C1 segment of cervical spinal cord (tissue), 14 donors: ENCODE data around the gene PHACTR1.
"Not testable (repeated sequence)": the region's sequence is repeated elsewhere in the genome, so short reads cannot be mapped to it uniquely, and the experiment has no call there.

Experiments used
- DNase-seq, 14 donors: peaks; one replicate each; lab custom pipeline; 2025; lab: John Stamatoyannopoulos, UW

PHACTR1 gene

DNA sequence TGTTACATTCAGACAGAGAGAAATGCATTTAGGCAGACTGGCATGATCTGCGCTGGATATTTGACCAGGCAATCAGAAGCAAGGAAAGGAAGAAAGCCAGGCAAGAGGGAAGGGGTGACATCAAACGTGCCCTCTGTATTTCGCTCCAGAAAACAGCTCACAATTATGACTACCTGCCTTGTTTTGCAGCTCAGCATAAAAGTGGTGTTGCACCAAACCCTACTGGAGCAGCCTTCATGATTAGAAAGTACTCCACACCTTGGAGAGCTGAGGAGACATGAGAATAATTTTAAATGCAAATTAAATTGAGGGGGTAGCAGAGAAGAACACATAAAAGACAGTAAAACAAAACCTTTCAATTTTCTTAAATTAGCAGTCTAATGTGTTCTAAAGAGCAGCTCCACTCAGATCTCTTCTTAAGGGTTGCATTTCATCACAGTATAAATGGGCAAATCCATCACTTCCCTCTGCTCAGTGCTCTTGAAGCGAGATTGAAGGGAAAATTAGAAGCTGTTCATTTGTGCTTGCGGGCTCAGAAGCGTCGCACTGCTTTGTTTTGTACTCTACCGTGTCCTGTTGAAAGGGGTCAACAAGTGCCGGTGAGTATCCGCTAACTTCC lies at the start of gene PHACTR1:
Gene PHACTR1, plus strand, starts transcription at position 470 of the 619 bp plus-strand sequence.
- no peak for DNase-seq

DNA sequence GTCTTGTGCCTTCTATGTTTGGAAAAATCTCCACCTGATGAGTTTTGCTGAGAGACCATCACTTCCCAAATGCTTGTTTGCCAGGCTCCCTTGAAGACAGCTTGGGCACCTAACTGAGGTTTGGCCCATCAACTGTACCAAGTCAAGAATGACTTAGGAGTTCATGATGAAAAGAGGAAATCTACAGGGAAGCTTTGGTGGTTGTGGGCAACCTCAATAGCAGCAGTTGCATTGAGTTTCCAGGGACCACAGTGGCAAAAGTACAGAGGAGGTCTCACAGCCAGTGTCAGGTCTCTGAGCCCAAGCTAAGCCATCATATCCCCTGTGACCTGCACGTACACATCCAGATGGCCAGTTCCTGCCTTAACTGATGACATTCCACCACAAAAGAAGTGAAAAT lies 49.7 kb upstream of the PHACTR1 start:
- no peak for DNase-seq

DNA sequence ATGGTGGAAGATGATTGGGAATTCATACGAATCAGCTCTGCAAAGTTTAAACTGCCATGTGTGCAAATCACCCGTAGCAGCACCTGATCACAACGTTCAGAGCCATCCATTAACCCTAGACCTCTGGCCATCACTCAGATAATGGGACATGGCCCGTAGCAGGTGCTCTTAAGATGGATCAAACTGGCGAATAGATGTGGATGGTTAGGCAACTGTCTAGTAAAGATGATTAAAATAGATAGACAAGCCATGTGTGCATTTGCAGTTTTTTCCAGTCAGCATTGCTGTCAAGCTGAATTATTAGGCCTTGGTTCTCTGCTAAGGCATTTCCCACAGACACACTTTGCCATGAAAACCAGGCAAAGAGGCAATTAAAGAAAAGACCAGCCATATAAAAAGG lies 40.6 kb upstream of the PHACTR1 start:
- DNase-seq = no peak

DNA sequence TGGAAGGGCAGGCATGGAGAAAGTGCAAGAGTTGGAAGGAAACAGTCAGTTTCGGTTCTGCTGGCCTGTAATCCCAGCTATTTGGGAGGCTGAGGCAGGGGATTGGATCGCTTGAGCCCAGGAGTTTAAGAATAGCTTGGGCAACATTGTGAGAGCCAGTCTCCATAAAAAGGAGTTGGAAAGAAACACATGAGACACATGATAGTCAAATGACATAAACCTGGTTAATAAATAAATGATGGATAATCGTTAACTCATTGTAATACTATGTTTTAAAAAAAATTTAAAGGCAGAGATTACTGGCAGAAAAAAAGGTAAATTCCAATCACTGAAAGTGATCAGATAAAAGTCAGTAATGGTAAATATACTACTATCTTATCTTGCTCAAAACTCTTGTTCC lies 37.2 kb upstream of the PHACTR1 start:
- DNase-seq = no peak

DNA sequence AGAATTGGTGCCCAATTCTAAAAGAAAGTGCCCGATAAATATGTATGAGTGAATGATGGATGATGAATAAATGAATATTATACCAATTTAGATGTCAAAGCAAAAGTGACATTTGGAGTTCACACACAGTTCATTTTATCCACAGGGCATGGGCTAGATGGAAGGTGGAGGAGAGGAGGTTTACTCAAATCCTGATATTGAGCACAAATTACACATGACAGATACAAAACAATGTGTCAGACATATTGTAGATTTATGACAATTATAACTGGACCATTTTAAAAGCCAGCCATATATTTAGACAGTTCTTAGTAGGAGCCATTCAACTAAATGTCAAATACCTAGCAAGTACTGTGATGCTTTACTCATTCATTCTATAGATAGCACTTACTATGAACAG lies 23.4 kb upstream of the PHACTR1 start:
- no peak for DNase-seq

DNA sequence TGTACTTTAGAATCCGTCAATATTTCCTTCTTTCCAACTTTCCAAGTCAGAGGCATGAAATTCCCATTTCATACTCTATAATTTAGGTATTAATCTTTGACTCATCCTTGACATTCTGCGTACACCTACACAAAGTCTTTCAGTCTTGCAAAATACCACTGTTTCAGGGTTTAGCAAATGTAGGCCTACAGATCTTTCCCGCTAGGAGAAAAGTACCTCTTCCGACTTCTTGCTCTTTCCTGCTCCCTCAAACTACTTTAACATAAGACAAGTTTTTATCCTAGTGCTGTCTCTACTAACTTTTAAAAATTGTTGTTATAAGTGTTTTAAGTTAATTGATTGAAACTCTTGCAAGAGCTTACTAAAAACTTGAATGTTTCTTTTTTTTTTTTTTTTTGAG lies 18.3 kb upstream of the PHACTR1 start:
- DNase-seq = no peak

DNA sequence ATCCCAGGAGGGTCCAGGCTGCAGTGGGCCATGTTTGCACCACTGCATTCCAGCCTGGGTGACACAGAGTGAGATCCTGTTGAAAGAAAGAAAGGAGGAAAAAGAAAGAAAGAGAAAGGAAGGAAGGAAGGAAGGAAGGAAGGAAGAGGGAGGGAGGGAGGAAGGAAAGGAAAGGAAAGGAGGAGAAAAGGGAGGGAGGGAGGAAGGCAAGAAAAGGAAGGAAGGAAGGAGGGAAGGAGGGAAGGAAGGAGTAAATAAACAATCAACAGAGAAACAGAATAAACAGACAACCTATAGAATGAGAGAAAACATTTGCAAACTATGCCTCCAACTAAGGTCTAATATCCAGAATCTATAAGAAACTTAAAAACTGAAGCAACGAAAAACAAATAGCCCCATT lies 11.6 kb upstream of the PHACTR1 start:
- no peak for DNase-seq

DNA sequence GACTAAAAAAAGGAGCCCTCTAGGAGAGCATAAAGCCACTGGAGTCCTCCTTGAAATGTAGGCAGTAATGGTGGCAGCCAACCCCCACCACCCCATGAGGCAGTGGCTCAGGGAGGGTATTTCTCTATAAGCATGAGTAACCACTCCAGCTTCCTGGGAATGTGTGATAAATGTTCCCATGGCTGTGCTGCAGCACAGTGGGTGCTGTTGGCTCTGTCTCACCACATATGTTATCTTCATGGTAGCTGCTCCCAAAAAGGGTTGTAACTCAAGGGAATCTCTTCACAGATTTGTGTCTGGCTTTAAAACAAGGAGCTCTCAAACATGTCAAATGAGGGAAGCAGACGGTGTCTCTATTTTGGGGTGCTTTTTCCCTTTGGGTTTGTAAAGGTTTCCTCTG lies 7.5 kb upstream of the PHACTR1 start:
- no peak for DNase-seq

DNA sequence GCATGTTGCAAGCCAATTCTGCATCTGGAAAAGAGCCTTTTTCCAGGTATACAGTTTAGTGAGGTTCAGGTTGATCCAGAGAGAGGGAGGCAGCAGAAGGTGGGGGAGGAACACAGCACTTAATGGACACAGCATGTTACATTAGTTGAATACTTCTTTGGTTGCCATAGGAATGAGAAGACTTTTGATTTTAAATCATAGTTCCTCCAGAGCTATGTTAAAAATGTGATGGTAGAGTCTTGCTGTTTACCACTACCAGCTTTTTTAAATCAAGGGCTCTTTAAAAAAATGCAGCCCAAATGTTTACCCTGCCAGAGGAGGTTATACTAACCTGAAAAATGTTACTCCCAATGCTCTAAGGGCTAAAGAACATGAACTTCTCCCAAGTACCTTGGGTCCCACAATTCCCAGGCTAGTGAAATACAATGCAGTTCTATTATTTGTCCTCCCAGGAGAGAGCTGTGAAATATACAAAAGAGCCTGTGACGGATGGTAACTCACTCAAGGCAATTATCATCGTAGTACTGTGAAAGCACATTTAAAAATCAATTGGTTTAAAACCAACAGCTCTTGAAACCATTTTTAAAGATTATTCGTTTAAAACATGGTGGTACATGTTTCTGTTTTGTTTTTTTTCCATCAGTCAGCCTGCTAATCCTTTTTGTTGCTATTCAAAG lies 6.9 kb upstream of the PHACTR1 start:
- no peak for DNase-seq

DNA sequence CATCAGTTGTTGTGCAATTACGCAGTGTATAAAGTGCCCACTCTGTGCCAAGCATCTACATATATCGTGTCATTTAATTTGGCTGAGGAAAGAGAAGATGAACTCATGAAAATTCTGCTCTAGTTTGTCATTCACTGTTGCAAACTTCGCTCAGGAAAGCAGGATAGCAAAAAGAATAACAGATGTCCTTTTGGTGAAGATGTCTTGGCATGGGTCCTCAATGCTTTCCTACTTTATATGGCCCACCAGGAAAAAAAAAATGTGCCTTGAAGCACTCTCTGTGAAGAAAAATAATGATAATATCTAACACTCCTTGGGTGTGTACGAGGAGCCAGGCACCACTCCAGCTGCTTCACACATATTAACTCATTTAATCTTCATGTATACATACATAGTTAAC lies 5.6 kb upstream of the PHACTR1 start:
- DNase-seq = no peak

DNA sequence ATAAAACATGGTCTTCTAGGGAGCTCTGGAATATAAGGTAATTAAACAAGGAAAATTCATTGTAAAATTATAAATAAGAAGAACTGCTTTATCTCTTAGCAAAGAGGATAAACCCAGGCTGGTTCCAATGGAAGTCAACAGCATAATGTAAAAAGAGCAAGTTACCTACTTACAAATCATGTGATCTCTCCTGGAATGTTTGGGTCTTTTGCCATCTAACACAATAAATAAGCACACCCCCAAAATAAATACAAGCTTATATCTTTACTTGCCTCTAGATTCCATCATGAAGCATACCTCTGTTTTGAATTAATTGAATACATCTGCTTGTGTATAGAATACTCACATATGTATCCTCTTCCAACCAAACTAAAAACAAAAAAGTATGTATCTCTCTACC lies 2.5 kb upstream of the PHACTR1 start:
- no peak for DNase-seq

DNA sequence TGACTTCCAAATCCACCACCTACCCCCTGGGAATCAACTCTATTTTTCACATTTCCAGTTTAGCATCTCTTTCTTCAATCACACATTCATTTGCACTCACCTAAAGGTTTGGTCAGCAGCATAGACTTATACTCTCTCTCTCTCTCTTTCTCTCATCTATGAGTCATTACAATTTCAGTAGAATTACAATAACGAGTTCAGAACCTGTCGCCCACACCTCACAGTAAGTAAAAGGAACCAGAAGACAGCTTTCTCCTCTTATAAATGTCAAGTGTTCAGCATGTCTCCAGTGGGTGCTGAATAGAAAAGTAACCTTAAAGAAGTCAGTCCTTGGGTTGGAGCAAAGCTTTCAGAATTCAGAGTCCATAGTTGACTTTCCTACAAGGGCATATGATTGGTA lies 1.1 kb upstream of the PHACTR1 start:
- no peak for DNase-seq

DNA sequence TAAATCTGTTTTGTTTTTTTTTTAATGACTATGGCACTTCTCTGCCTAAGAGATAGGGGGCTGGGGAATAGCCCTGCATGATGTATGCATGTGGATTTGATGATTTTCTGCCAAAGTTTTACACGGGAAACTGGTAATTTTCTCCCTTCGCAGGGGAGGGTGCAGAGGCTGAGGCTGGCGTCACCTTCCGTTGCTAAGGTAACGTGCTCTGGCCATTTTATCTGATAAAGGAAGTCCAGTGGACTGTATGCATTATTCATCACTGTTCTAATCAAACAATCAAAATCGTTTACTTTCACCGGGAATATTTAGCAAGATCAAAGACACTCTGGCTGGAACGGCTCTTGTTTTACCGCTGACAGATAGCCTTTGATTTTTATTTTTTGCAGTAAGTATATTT lies 789 bp downstream of the PHACTR1 start:
- DNase-seq = no peak

DNA sequence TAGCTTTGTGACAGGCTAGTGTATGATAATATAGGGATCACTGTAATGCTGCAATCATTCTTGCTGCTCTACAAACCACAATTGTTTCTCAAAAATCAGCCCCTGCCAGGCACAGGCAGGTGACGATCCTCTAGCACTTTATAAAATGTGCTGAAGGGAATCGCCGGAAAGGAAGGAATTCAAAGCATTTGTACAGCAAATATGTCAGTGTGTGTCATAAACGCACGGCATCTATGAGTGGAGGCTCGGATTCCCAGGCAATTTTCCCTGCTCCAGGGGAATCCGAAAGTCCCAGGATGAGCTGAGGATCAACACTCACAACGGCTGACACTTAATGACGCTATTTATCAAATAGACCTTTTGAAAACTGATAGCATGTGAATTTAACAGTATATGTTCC lies 1.4 kb downstream of the PHACTR1 start:
- DNase-seq = no peak

DNA sequence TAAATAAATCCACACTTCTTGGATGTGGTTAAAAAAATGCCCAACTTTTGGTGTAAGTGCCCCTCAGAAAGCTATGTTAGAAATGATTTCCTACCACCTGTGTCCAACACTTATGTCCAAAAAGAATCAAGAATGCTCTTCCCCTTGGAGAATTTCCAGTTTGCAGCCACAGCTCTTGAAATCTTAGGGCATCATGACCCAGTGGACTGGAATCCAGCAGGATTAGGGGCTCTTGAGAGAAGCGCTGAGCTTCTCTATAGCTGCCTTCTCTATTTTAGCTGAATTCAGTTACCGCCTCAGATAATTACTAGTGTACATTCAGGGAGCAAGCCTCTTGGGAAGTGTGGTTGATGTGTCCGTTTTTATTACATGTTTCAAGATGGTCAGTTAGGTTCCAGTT lies 2.5 kb downstream of the PHACTR1 start:
- no peak for DNase-seq

DNA sequence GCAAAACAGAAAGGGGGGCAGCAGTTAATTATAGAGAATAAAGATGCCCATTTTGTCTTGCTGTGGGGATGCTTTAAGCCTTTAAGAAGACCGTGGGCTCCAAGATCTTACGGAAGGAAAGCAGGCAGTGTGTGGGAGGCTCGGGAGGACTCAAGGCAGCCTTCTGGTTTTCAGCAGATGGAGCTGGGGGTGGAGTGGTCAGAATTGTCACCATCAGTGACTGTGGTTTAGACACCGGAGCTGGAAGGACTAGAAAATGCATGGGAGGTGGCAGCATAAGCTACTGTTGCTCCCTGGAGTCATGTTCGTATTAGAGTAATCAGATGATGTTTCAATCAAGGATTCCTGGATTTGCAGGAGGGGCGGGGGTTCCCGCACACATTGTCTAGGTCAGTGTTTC lies 3.7 kb downstream of the PHACTR1 start:
- DNase-seq = no peak

DNA sequence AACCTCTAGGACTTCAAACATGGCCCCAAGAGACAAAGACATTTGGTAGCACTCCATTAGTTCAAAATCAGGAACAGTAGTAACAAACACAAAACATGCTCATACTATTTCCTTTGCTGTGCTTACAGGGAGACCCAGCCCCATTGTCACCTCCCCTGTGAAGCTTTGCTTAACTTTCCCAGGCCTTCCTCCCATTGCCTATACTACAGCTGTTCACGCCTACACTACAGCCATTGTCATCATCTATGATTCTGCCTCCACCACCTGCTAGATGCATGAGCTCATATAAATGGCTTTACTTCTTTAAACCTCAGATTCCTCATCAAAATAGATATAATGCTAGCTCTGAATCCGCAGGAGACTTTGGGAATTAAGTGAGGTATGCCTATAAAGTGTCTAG lies 8.7 kb downstream of the PHACTR1 start:
- no peak for DNase-seq

DNA sequence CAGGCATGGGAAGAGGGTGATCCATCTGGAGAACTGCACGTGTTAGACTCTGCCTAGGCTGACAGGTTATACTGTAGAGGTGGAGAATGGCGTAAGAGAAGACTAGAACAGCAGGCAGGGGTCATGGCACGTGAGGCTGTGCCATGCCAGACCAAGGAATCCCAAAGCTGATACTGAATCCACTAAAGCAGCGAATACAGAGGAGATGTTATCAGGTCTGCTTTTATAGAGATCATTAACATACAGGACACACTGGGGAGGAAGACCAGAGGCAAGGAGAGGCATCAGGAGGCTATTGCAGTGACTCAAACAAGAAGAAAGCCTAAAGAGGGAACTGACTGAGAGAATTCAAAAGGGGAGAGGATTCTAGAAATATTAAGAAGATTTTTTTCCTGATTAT lies 12.9 kb downstream of the PHACTR1 start:
- no peak for DNase-seq

DNA sequence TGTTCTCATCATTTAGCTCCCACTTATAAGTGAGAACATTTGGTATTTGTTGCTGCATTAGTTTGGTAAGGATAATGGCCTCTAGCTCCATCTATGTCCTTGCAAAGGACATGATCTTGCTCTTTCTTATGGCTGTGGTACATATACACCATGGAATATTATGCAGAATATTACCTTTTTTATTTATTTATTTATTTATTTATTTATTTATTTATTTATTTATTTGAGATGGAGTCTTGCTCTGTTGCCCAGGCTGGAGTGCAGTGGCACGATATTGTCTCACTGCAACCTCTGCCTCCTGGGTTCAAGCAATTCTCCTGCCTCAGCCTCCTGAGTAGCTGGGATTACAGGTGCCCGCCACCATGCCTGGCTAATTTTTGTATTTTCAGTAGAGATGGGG lies 14.2 kb downstream of the PHACTR1 start:
- DNase-seq = not testable (repeated sequence)

DNA sequence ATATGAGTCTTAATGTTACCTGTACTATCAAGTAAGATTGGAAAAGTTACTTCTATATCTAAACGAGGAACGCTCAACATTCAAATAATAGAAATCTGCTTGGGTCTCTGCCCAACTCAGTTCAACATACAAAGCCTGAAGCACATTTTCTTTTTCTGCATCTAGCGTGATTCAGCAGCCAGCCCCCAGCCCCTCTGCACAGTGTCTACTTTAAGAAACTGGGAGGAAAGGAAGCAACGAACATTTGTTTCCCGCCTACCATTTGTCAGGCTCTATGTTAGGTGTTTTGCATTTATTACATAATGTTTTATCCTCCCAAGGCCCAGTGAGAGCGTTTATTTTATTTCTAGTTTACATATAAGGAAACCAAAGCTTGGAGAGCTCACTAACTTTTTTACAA lies 17.3 kb downstream of the PHACTR1 start:
- no peak for DNase-seq

DNA sequence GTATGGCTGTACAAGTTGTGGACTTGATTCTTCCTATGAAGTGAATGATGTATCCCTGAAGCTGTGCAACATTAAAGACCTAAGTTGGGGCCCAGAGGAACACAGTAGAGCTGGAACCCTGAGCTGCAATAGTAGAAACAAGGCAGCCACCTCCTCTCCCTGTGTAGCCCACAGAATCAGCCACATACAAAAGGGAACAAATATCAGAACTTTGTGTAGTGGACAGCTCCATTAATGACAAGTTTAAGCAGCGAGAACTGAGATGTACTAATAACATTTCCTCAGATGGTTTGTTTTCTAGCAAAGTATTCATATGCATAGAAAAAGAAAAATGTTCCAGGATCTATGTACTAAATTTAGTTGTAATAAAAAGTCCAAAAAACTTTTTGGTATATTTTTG lies 19.2 kb downstream of the PHACTR1 start:
- no peak for DNase-seq

DNA sequence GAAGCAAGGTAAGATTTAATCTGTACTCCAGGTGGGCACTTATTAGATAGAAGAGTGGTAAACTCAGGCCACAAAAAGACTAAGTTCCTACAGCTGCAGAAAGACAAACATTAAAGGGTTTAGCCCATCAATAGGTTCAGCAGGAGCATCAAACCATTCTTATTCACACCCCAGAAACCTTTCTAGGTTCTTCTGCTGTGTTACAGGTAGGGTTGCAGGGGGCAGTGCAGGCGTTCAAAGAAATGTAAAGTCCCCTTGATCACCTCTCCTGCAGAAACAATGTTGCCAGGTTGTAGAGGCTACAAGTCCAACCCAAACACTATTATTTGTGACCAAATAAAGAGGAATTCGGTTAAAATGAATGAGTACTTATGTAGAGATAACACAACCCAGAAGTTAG lies 31.8 kb downstream of the PHACTR1 start:
- no peak for DNase-seq

DNA sequence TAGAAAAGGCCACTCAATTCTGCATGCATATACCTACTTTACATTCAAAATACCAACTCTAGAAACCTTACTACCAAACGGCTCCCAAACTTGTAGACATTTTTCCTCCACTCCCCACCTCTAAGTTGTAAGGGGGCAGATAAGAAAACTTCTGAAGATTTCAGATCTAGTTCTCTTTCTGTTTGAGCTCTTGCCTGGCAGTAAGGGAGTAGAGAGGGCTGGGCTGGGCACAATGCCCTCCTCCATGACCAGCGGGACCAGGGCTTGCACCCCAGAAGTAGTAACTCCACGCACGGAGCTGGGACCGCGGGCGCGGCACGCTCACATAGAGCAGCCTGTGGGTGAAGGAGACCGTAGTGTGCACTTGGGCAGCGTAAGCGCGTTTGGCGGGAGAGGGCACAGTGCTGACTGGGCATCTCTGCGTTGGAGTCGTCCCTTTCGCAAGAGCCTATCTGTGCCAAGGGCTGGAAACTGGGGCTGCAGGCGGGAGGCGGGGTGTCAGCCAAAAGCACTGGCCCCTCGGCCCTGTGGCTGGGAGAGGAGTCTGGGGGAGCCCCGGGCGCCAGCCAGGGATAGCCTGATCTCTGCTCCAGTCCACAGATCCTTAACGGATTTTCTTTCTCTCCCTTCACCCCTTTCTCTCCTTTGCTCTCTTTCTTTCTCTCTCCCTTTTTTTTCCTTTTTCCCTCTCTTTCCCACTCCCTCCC lies 32.4 kb downstream of the PHACTR1 start:
- DNase-seq = peak in 1 of 14 donors; percentile 47
